ENCODE results near the gene GLRX3.

GRCh38 chr10:130212746-130213145 lies 76.6 kb downstream of the GLRX3 start:
- TF ChIP-seq CTCF (IDR thresholded peaks at IDR 0.05) (no peak), POLR2A (IDR thresholded peaks at IDR 0.05) (no peak)
